T-helper 2 cell (primary cell): Measurements from ENCODE around the gene TRABD2B.

ENCODE experiments used
- DNase-seq, 5 experiments: peaks; one replicate each; pipeline versions ENCODE4 v3.0.0 to v3.0.0-alpha.2; 2012 to 2022

Gene TRABD2B

GRCh38 chr1:48021792-48022191, 24.6 kb upstream of the TRABD2B start:
- DNase-seq: no peak

- DNase-seq: no peak
These were observed 22.6 kb upstream of the TRABD2B start for GRCh38 chr1:48019714-48020315.

GRCh38 chr1:48018799-48019198, 21.6 kb upstream of the TRABD2B start:
- no peak for DNase-seq

- no peak for DNase-seq
These were observed 20.5 kb upstream of the TRABD2B start for GRCh38 chr1:48017716-48018115.

GRCh38 chr1:48016515-48016914, 19.3 kb upstream of the TRABD2B start:
- no peak for DNase-seq

- no peak for DNase-seq
These were observed 16.1 kb upstream of the TRABD2B start for GRCh38 chr1:48013270-48013669.

- no peak for DNase-seq
These were observed 9.9 kb upstream of the TRABD2B start for GRCh38 chr1:48007047-48007446.

GRCh38 chr1:48006264-48006663, 9.1 kb upstream of the TRABD2B start:
- DNase-seq: no peak

- DNase-seq: no peak
These were observed 8.3 kb upstream of the TRABD2B start for GRCh38 chr1:48005253-48006117.

GRCh38 chr1:48003741-48004531, 6.8 kb upstream of the TRABD2B start:
- DNase-seq: no peak

- no peak for DNase-seq
These were observed 5.0 kb upstream of the TRABD2B start for GRCh38 chr1:48002142-48002541.

- DNase-seq: no peak
These were observed 4.5 kb upstream of the TRABD2B start for GRCh38 chr1:48001696-48002095.

GRCh38 chr1:48000883-48001282, 3.7 kb upstream of the TRABD2B start:
- no peak for DNase-seq

- DNase-seq: no peak
These were observed 1.9 kb upstream of the TRABD2B start for GRCh38 chr1:47999097-47999496.

GRCh38 chr1:47998396-47998990, 1.3 kb upstream of the TRABD2B start:
- DNase-seq: no peak

- DNase-seq: no peak
These were observed 569 bp downstream of the TRABD2B start for GRCh38 chr1:47996406-47997226.

- DNase-seq: no peak
These were observed 1.2 kb downstream of the TRABD2B start for GRCh38 chr1:47996060-47996405.

- no peak for DNase-seq
These were observed 1.7 kb downstream of the TRABD2B start for GRCh38 chr1:47995306-47996050.

GRCh38 chr1:47993881-47994625, 3.1 kb downstream of the TRABD2B start:
- no peak for DNase-seq

- DNase-seq: no peak
These were observed 3.8 kb downstream of the TRABD2B start for GRCh38 chr1:47993416-47993740.
